Mesenchymal stem cell (in vitro differentiated cells and primary cell): ENCODE data around the gene NDUFS6.

Experiments used
- DNase-seq: peaks from one replicate; pipeline ENCODE4 v3.0.0-alpha.2; 2013
- H2AFZ ChIP-seq: one replicate; pipeline ENCODE4 v1.6.1; 2013; ENCODE audit warnings: low read depth, mild to moderate bottlenecking, control low read depth, inconsistent platforms, low read length, moderate library complexity
- H2AK5ac ChIP-seq: 2 replicates; pipeline ENCODE4 v1.6.1; 2013; ENCODE audit warnings: low read length, moderate library complexity, mild to moderate bottlenecking, inconsistent platforms; ENCODE audit not compliant: severe bottlenecking
- H2BK120ac ChIP-seq: one replicate; pipeline ENCODE4 v1.6.1; 2013; ENCODE audit warnings: low read depth, mild to moderate bottlenecking, inconsistent platforms, low read length, moderate library complexity
- H2BK12ac ChIP-seq, 2 experiments: one replicate each; pipeline ENCODE4 v1.6.1; 2013; ENCODE audit warnings: inconsistent platforms in 2 of 2, low read length in 2 of 2, mild to moderate bottlenecking in 2 of 2, moderate library complexity in 2 of 2, control low read depth in 1 of 2
- H2BK15ac ChIP-seq: one replicate; pipeline ENCODE4 v1.6.1; 2013; ENCODE audit warnings: mild to moderate bottlenecking, low read depth, inconsistent platforms; ENCODE audit not compliant: poor library complexity, severe bottlenecking
- H2BK5ac ChIP-seq: 2 replicates; pipeline ENCODE4 v1.6.1; 2013; ENCODE audit warnings: low read depth, mild to moderate bottlenecking, low read length, control low read depth, inconsistent platforms; ENCODE audit not compliant: poor library complexity, severe bottlenecking
- H3K14ac ChIP-seq, 2 experiments: one replicate each; pipeline ENCODE4 v1.6.1; 2013; ENCODE audit warnings: inconsistent platforms in 2 of 2, low read length in 2 of 2, control low read depth in 1 of 2, mild to moderate bottlenecking in 1 of 2, moderate library complexity in 1 of 2
- H3K18ac ChIP-seq, 2 experiments: one replicate each; pipeline ENCODE4 v1.6.1; 2013; ENCODE audit warnings: inconsistent platforms in 2 of 2, low read length in 2 of 2, control low read depth in 1 of 2, low read depth in 1 of 2, mild to moderate bottlenecking in 1 of 2
- H3K23ac ChIP-seq, 2 experiments: one replicate each; pipeline ENCODE4 v1.6.1; 2013; ENCODE audit warnings: inconsistent platforms in 2 of 2, low read length in 2 of 2, mild to moderate bottlenecking in 2 of 2, moderate library complexity in 2 of 2, control low read depth in 1 of 2
- H3K27ac ChIP-seq: 2 replicates; pipeline ENCODE4 v1.5.1; 2013; ENCODE audit warnings: mild to moderate bottlenecking, moderate library complexity, low read length, control low read depth, inconsistent platforms; ENCODE audit not compliant: poor library complexity, severe bottlenecking
- H3K27me3 ChIP-seq, 2 experiments: 2 replicates each; pipeline versions ENCODE4 v1.6.1 to v1.7.0; 2013; ENCODE audit warnings: low read length in 2 of 2, mild to moderate bottlenecking in 2 of 2, moderate library complexity in 2 of 2, control low read depth in 1 of 2, inconsistent platforms in 1 of 2; ENCODE audit not compliant: control insufficient read depth in 1 of 2, insufficient read depth in 1 of 2
- H3K36me3 ChIP-seq, 2 experiments: 2 replicates each; pipeline versions ENCODE4 v1.6.1 to v1.7.0; 2013; ENCODE audit warnings: low read length in 2 of 2, control low read depth in 1 of 2, inconsistent platforms in 1 of 2, low read depth in 1 of 2, mild to moderate bottlenecking in 1 of 2; ENCODE audit not compliant: insufficient read depth in 2 of 2, control insufficient read depth in 1 of 2
- H3K4ac ChIP-seq, 2 experiments: one replicate each; pipeline ENCODE4 v1.6.1; 2013; ENCODE audit warnings: inconsistent platforms in 2 of 2, low read length in 2 of 2, mild to moderate bottlenecking in 2 of 2, moderate library complexity in 2 of 2, control low read depth in 1 of 2, low read depth in 1 of 2
- H3K4me1 ChIP-seq: 2 replicates; pipeline ENCODE4 v1.6.1; 2013; ENCODE audit warnings: low read depth, low read length, control low read depth; ENCODE audit not compliant: control insufficient read depth, insufficient read depth
- H3K4me2 ChIP-seq: 2 replicates; pipeline ENCODE4 v1.6.1; 2013; ENCODE audit warnings: low read length, mild to moderate bottlenecking, inconsistent platforms; ENCODE audit not compliant: poor library complexity, severe bottlenecking
- H3K4me3 ChIP-seq, 2 experiments: 2 replicates each; pipeline versions ENCODE4 v1.5.1 to v1.7.0; 2013; ENCODE audit warnings: low read length in 2 of 2, mild to moderate bottlenecking in 2 of 2, control low read depth in 1 of 2, low read depth in 1 of 2; ENCODE audit not compliant: insufficient read depth in 1 of 2
- H3K79me1 ChIP-seq: replicated peaks from 2 replicates; pipeline ENCODE4 v1.6.1; 2013; ENCODE audit warnings: mild to moderate bottlenecking, control low read depth, low read length, inconsistent platforms; ENCODE audit not compliant: poor library complexity, severe bottlenecking
- H3K9ac ChIP-seq: 2 replicates; pipeline ENCODE4 v1.7.0; 2013; ENCODE audit warnings: mild to moderate bottlenecking, low read length, moderate library complexity
- H3K9me3 ChIP-seq: 2 replicates; pipeline ENCODE4 v1.7.0; 2013; ENCODE audit warnings: mild to moderate bottlenecking, low read length; ENCODE audit not compliant: control insufficient read depth
- H4K8ac ChIP-seq: one replicate; pipeline ENCODE4 v1.6.1; 2013; ENCODE audit warnings: inconsistent platforms, mild to moderate bottlenecking, low read length, moderate library complexity
- H4K91ac ChIP-seq: one replicate; pipeline ENCODE4 v1.6.1; 2013; ENCODE audit warnings: mild to moderate bottlenecking, low read length, inconsistent platforms
- WGBS: methylation state at CpG from one replicate; pipeline ENCODE4 v1.1.7; 2013; ENCODE audit warnings: mixed read lengths; 5-methylcytosine and 5-hydroxymethylcytosine counted together

The NDUFS6 gene

DNA sequence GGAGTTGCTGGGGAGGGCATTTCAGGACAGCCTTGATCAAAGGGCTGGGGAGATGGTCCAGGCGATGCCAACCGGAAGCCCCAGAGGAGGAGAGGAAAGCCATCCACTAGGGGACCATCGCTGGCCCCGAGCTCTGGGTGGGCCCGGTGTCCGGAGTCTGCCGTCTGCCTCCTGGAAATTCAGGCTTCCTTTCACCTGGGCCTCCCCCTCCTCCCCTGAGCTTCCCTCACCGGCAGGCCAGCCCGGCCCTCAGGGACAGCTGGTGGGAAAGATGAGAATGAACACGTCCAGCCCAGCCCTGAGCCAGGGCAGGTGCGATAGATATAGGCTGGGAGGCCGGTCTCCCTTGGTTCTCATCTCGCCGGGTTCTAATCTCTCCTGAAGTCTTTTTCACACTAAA is 64.3 kb downstream of the NDUFS6 start:
- no peaks in the 10 kb centered on the region for H3K79me1 ChIP-seq
- WGBS = 75% methylated on average over 13 of the region's 14 CpGs
- H3K27ac ChIP-seq = no peak overlapping the region
- peaks cover 9% of the 10 kb centered on the region for H3K4me1 ChIP-seq
- no peak overlapping the region for H3K18ac ChIP-seq
- no peak overlapping the region for H2BK120ac ChIP-seq
- DNase-seq = no peak
- H2BK15ac ChIP-seq = no peak overlapping the region
- H3K27me3 ChIP-seq = peaks cover 57 to 90% of the 10 kb centered on the region in 2 experiments
- no peak overlapping the region for H3K9ac ChIP-seq
- no peak overlapping the region for H3K23ac ChIP-seq
- H2AFZ ChIP-seq = no peak overlapping the region
- H3K36me3 ChIP-seq = no peaks in the 10 kb centered on the region
- no peaks in the 10 kb centered on the region for H3K9me3 ChIP-seq
- no peak overlapping the region for H4K8ac ChIP-seq
- H2BK5ac ChIP-seq = no peak overlapping the region
- H2AK5ac ChIP-seq = no peak overlapping the region
- no peak overlapping the region for H3K4me2 ChIP-seq
- no peak overlapping the region for H3K14ac ChIP-seq
- H2BK12ac ChIP-seq = no peak overlapping the region
- H3K4me3 ChIP-seq = no peak overlapping the region
- no peak overlapping the region for H3K4ac ChIP-seq
- H4K91ac ChIP-seq = no peak overlapping the region
